Stimulated activated naive CD8-positive, alpha-beta T cell treated with anti-CD3 and anti-CD28 coated beads, Interleukin-15, Interleukin-2, amounts not matched to agents 100 U/mL and 50 U/mL, for 24 hours (primary cell): ENCODE data around the gene RPAP2.
"Not testable (repeated sequence)": the region's sequence is repeated elsewhere in the genome, so short reads cannot be mapped to it uniquely, and the experiment has no call there.

Source experiments
- ATAC-seq: fragments of 150-1000 bp; cut with Tn5 transposase; one replicate; pipeline ENCODE4 v1.10.0; 2021
- DNase-seq: peaks from one replicate; pipeline ENCODE4 v3.0.0; 2021

RPAP2 gene

DNA sequence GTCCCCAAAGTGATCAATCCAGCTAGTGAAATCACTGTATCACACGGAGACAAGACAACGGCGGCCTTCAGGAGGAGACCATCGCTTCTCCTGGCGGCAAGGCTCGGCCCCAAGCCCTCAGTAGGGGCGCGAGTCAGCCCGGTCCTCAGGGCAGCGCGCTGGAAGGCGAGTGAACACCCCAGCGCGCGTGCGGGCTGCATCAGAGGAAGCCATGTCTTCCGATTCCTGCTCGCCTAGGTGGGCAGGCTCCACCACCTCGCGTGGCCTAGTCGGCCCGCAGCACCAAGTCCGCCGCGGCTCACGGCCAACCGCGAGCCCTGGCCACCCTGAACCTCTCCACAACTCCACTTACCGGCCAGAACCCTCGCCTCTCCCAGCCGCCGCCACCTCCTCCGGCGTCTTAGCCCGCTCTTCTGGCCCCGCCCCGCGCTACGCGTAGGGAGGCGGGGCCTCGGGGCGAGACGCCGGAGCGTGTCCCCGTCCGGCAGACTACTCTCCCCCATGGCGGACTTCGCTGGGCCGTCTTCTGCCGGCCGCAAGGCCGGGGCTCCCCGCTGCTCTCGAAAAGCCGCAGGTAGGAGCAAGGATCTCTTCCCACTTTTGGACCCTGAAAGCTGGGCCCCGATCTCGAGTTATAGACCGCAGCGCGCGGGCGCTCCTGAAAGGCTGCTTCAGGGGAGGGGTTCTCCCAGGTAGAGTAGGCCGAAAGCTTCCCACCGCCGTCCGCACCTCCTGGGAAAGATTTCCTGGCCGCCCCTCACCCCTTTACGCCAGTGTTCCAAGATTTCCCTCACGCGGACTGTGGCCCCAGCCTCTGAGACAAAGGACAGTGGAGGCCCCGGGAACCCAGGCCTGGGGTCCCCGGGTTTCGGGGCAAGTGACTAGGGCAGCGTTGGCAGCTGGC, at the start of gene RPAP2, which contains the start of gene GLMN:
TSS of gene RPAP2 (plus strand) at position 487 of the 904 bp plus-strand sequence. CDS start at position 502, 15 bp downstream.
TSS of gene GLMN (minus strand) at position 415 of the 904 bp plus-strand sequence. CDS start 988 bp downstream, outside the sequence.
- ATAC-seq = peak; percentile 98

DNA sequence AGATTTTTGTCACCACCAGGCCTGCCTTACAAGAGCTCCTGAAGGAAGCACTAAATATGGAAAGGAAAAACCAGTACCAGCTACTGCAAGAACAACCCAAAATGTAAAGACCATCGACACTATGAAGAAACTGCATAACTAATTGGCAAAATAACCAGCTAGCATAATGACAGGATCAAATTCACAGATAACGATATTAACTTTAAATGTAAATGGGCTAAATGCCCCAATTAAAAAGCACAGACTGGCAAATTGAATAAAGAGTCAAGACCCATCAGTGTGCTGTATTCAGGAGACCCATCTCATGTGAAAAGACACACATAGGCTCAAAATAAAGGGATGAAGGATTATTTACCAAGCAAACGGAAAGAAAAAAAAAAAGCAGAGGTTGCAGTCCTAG, 44.1 kb upstream of the RPAP2 start:
- ATAC-seq, DNase-seq: not testable (repeated sequence)

More for the DNA sequence above, at the start of gene RPAP2, which contains the start of gene GLMN:
- peak; percentile 82 for DNase-seq

DNA sequence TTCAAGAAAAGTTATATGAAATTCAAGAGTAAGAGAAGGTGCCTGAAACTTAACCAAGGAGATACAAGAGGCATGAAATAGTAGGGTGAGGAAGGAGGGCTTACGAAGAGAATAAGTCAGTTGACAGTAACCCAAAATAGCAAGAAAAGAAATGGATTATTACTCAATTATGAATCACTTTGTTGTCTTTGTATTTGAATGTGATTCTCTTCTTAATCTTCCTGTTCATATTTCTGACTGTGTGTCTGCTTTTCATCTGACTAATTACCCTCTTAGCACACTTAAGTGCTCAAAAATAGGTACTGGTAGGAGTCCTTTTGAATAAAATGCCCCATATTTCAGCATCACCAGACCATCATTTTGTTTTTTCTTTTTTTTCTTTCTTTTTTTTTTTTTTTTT, 39.5 kb upstream of the RPAP2 start:
- ATAC-seq = no peak

DNA sequence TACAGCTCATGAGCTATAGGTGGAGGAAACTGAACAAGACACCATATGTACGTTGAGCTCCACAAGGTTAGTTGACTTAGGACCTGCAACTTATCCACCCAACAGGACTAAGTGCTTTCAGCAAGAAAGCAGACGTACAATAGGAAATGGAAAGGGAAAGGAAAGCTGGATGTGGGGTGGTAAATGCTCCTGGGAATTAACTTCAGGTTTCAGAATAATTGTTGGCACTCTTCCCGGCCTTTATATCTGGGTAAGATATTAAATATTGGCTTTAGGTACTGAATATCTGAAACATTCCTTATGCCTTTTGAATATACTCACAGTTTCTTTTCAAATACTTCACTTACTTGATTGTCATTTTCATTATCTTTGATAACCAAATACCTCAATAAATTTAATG, 36.3 kb upstream of the RPAP2 start:
- no peak for ATAC-seq

More for the DNA sequence above, 39.5 kb upstream of the RPAP2 start:
- no peak for DNase-seq

DNA sequence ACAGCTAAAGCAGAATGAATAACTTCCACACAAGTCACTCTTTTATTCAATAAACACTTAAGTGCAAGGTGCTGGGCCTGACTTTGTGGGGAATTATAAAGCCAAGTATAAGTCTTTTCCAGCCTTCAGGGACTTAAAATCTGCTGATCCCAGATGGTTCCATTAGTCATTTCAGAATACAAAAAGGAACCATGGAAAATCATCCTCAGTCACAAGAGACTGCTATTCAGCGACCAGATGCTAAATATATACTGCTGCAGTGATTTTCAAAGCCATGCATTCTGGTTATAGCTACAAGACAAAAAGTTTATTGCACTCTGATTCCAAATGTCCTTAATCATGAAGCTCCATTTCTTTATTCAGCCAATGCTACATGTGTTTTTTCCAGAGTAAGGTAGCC, 25.8 kb upstream of the RPAP2 start:
- ATAC-seq (no peak), DNase-seq (no peak)

More for the DNA sequence above, 36.3 kb upstream of the RPAP2 start:
- DNase-seq = no peak

DNA sequence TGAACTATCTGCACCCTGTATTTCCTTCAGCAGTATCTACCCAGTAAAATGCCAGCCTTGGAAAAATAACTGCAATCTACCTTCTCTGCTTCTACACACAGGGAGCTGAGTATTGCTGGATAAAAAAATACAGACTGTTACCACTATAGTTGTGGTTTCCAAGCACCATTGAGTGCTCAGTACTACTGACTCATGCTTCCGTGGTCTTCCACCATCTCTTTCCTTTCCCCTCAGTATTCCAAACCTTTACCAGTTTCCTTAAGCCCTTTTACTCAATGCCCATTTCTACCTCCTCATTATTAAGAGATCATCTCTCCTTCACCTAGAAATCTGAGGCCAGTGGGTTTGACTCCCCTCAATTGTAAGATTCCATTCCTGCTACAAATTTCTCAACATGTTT, 23.9 kb upstream of the RPAP2 start:
- DNase-seq (no peak), ATAC-seq (no peak)

DNA sequence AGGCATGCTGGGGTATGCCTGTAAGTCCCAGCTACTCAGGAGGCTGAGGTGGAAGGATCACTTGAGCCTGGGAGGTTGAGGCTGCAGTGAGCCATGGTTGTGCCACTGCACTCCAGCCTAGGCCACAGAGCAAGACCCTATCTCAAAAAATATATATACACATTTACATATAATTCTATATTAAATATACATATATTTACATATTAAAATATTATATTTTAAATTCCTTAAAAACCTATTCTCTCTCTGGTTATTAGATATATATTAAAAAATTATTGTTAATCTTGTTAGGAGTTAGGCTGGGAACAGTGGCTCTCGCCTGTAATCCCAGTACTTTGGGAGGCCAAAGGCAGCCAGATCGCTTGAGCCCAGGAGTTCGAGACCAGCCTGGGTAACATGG, 22.8 kb upstream of the RPAP2 start:
- ATAC-seq (no peak), DNase-seq (no peak)

DNA sequence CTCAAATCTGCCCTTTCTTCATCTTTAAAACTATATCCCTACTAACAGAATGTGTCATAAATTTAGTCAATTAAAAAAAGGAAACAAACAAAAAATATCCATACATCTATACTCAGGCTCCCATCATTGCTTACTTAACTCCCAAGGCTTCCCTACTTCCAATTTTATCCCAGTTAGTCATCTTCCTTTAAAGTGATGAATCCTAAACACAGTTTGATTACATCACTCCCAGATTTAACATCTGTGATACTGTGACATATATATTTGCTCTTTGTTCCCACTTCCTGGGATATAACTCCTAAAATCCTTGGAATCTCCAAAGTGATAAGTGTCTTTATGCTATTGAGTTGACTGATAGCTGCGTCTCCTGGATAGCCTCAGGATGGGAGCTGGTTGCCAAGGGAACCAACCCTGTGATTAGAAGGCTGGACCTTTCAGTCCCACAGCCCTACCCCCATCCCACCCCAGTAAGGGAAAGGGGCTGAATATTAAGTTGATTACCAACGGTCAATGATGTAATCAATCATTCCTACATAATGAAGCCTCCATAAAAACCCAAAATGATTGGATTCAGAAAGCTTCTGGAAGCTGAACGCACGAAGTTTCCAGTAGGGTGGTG, 21.6 kb upstream of the RPAP2 start:
- no peak for ATAC-seq
- no peak for DNase-seq

DNA sequence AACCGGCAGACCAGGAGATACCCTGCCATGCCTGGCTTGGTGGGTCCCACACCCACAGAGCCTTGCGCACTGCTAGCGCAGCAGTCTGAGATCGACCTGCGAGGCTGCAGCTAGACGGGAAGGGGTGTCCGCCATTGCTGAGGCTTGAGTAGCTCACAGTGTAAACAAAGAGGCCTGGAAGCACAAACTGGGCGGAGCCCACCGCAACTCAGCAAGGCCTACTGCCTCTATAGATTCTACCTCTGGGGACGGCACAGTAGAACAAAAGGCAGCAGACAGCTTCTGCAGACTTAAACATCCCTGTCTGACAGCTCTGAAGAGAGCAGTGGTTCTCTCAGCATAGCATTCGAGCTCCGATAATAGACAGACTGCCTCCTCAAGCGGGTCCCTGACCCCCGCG, 19.1 kb upstream of the RPAP2 start:
- DNase-seq, ATAC-seq: not testable (repeated sequence)

DNA sequence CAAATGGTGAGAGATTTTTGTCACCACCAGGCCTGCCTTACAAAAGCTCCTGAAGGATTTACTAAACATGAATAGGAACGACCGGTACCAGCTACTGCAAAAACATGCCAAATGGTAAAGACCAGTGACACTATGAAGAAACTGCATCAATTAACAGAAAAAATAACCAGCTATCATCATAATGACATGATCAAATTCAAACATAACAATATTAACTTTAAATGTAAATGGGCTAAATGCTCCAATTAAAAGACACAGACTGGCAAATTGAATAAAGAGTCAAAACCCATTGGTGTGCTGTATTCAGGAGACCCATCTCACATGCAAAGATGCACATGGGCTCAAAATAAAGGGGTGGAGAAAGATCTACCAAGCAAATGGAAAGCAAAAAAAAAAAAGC, 17.4 kb upstream of the RPAP2 start:
- not testable (repeated sequence) for ATAC-seq, DNase-seq

DNA sequence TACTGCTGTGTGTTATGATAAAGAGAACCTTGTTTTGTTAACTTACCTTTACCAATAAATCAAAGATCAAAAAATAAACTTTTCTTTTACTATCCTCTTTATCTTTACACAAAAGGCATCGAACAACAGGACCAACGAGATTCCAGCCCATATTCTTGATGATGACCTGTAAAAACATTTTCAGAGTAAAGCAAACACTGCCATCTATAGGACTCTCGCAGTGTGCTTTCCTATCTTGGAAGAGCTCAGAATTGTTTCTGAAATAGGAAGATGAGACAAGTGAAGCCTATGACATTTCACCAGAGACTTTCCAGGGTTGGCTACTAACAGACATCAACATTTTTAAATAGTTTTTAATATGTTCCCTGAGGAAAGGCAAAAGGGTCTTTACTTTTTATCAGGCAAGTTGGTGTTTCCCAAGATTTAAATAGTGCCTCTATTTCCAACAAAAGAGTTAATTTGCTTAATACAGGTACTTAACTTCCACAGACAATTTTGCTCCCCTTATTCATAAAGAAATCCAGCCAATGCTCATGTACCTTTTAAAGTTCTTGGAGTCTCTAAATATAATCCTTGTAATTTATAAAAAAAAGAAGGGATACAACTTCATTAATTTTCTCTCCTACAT, 7.4 kb upstream of the RPAP2 start:
- no peak for DNase-seq
- ATAC-seq = no peak

DNA sequence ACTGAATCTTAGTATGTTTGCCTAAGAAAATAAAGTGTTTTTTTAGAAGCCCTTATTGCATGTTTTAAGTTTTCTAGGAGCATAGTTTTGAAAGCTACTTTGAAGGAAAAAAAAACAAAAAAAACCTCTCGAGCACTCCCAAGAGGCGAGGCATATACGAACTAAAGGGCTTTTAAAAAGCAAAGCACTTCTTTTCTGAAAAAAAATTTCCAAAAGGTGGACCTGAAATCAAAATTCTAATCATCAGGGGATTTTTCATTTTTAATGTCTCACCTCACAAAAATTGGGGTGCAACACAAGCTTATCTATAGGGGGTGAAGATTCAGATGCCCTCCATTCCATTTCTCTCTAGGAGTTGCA, 666 bp upstream of the RPAP2 start:
- DNase-seq (no peak), ATAC-seq (no peak)

DNA sequence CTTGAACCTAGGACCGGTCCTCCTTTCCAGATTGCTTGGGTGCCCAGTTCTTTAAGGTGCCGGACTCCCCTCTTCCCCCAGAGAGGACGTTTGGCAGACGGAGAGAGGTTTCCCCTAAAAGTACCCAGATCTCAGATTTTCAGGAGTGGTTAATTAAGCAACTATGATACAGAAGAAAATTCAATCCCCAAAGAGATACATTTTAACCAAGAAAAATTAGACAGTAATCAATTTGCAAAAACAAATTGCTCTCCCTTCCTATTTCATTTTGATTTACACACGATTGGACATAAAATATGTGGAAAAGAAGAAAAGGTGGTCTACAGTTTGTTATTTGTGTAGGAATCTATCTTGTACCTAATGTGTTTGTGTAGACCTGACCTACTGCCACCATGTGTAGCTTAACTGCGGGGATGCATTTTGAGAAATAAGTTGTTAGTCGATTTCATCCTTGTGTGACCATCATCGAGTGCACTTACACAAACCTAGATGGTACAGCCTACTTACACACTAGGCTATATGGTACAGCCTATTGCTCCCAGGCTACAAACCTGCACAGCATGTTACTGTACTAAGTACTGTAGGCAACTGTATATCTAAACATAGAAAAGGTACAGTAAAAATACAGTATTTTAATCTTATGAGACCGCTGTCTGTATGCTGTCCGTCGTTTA, 755 bp downstream of the RPAP2 start:
- ATAC-seq (no peak), DNase-seq (no peak)

DNA sequence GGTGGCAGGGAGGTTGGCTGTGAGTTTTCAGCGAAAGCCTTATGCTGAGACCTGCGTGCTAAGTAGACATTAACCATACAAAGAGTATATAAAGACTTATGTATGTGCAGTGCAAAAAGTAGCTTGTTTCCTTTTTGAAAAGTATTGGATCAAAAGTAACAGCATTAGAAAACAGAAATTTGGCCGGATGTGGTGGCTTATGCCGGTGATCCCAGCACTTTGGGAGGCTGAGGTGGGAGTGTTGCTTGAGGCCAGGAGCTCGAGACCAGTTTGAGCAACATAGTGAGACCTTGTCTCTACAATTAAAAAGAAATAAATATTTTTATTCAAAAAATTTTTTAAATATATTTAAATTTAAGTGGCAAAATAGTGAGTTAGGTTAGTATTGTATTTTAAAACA, 2.2 kb downstream of the RPAP2 start:
- ATAC-seq = no peak

DNA sequence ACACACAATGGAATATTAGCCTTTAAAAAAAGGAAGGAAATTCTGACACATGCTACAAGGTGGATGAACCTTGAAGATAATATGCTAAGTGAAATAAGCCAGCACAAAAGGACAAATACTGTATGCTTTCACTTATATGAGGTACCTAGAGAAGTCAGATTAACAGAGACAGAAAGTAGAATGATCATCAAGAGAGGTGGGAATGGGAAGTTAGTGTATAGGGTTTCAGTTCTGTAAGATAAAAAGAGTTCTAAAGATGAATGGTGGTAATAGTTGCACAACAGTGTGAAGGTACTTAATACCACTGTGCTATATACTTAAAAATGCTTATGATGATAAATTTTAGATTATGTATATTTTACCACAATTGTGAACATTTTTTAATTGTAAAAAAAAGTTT, 7.2 kb downstream of the RPAP2 start:
- no peak for ATAC-seq

More for the DNA sequence above, 2.2 kb downstream of the RPAP2 start:
- no peak for DNase-seq

DNA sequence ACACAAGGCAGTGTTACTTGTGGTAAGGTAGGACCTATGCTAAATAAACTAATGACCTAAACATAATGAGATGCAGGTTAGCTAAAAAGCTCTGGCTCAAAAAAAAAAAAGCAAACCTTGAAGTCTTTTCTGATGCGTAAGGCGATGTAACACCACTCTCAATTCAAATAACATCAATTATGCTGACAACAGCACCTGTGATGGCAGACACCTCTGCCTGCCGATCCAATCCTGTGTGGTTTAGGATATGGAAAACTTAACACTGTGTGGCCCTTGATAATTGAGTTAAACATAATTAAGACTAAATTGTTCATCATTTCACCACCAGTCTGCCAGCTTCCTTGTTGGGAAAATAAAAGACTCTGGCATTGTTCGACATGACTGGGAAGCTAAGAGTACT, 9.1 kb downstream of the RPAP2 start:
- ATAC-seq (no peak), DNase-seq (no peak)

More for the DNA sequence above, 7.2 kb downstream of the RPAP2 start:
- DNase-seq = no peak

DNA sequence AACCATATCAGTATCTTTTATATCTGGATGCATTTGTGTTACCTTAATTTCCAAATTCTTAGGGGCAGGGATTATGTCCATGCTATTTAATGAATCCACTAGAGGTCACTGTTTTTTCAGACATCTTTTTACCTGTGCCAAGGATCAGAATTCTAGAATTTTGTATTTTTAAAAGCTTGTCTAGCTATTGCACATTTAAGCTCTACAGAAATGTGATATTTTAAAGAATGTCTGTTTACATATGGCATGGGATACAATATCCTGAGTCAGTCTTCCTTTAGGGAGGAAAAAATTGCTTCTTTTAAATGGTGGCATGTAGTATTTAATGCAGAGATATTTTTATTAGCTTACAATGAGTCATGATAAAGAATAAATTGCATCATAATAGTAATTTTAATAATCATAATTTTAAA, 11.3 kb downstream of the RPAP2 start:
- ATAC-seq (no peak), DNase-seq (no peak)

DNA sequence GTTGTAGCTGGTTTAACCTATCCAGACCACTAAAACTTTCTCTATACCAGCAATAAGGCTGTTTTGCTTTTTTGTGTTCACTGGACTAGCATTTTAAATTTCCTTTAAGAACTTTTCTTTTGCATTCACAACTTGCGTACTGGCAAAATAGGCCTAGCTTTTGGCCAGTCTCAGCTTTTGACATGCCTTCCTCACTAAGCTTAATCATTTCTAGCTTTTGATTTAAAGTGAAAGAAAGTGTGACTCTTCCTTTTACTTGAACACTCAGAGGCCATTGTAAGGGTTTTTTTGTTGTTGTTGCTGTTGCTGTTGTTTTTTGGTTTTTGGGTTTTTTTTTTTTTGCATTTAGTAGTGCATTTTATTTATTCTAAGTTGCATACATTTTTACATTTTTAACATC, 15.2 kb downstream of the RPAP2 start:
- no peak for ATAC-seq
- no peak for DNase-seq

DNA sequence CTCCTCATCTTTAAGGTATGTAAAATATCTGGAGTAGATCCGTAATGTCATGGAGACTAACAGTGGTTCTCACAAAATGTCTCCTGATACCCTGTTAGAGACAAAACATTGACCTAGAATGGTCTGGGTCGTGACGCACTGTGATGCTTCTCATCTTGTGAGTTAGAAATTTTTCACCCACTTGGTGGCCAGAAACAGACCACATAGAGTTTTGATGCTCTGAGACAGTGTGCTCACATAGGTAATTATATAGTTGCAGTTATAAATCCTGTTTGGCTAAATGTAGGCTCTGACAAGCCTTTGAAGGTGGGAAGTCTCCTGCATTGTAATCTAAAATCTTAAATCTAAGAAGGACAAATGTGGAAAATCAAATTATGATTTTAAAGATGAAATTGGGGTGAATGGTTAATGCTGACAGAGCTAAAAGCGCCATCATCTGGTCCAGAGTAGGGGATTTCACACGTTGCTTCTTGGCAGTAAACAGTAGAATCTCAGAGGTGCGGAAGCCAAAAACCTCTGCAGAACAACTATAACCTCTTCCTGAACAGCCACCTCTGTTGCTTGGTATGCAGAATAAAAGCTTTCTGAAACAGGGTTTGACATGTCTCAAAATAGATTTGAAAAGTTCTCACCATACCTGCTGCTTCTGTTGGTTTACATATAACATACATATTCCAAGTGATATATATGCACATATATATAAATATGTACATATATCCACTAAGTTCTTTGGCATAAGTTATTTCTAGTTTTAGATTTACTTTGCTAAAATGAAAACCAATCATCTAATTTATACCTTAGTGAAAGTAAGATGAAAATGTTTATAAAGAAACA, 17.1 kb downstream of the RPAP2 start:
- peak; percentile 51 for DNase-seq

DNA sequence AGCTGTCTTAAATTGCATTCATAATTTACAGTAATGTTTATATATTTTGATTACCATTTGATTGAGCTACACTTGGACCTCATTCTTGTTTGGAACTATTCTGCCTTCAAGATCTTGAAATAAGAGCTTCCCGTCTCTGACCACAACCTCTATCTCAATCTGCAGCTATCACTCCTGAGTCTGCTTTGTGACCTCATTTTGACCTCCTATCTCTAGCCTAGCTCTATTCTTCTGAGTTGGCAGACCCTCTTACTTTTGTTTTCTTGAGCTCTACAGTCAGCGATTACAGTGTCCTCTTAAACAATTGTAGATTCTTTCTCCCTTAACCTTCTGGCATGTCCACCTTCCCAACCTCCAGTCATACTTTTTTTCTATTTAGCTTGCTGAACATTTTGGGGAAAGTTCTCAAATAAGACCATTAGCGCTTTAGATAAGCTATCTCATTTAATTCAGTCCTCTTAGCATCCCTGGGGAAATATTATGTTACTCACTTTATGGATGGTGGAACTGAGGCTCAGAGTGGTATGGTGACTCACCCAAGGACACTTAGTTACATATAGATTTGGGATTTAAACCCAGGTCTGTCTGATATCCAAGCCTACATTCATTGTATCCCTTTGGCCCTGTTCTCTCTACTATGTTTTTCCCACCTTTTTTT, 19.1 kb downstream of the RPAP2 start:
- no peak for DNase-seq
- peak; percentile 50 for ATAC-seq

More for the DNA sequence above, 17.1 kb downstream of the RPAP2 start:
- peak; percentile 92 for ATAC-seq
